GM12878 (cell line): ENCODE results near the gene FAM53B.

Experiments
- ATF3 ChIP-seq: IDR thresholded peaks from 2 replicates; pipeline ENCODE4 v1.6.1; 2011; ENCODE audit warnings: low read depth, mild to moderate bottlenecking, low read length, moderate library complexity, borderline replicate concordance; ENCODE audit errors: extremely low read depth
- CBX5 ChIP-seq: sonication (generic); IDR thresholded peaks from 2 replicates; pipeline ENCODE4 v1.6.1; 2016; ENCODE audit warnings: low read depth, moderate library complexity, mild to moderate bottlenecking, inconsistent platforms
- CTCF ChIP-seq, 3 experiments: IDR thresholded peaks in 2 of 3; conservative IDR thresholded peaks in 1 of 3; 2 replicates each; pipeline ENCODE4 v1.5.1; 2011; ENCODE audit warnings: low read depth in 3 of 3, low read length in 3 of 3, mild to moderate bottlenecking in 3 of 3, control low read depth in 2 of 3, moderate library complexity in 2 of 3, inconsistent platforms in 1 of 3, mixed read lengths in 1 of 3; ENCODE audit not compliant: control insufficient read depth in 2 of 3, insufficient read depth in 1 of 3; ENCODE audit errors: extremely low read depth in 1 of 3
- LARP7 ChIP-seq: fragments of 450-650 bp; IDR thresholded peaks from 2 replicates; pipeline ENCODE4 v1.6.1; 2017; ENCODE audit warnings: mild to moderate bottlenecking
- POLR2AphosphoS5 ChIP-seq: IDR thresholded peaks from 2 replicates; pipeline ENCODE4 v1.6.1; 2011; ENCODE audit warnings: mild to moderate bottlenecking, low read length, inconsistent platforms
- USF2 ChIP-seq: IDR thresholded peaks from 2 replicates; pipeline ENCODE4 v1.6.1; 2011; ENCODE audit warnings: low read depth, low read length, improper control_type of control experiment, borderline replicate concordance
- TF ChIP-seq, protein P1 (sequence below): IDR thresholded peaks from 2 replicates; pipeline ENCODE4 v1.6.1; 2012; ENCODE audit warnings: low read depth, low read length, improper control_type of control experiment

- TF ChIP-seq ATF3 (no peak), POLR2AphosphoS5 (no peak), CBX5 (no peak), LARP7 (no peak), CTCF (IDR thresholded peaks at IDR 0.05 in 2 of 3, conservative IDR thresholded peaks at IDR 0.05 in 1 of 3; ENCODE audit: control insufficient read depth in 2 of 3, extremely low read depth in 1 of 3, insufficient read depth in 1 of 3, low read depth in 3 of 3, low read length in 3 of 3) (no peak), USF2 (no peak)
- TF ChIP-seq, protein P1, sequence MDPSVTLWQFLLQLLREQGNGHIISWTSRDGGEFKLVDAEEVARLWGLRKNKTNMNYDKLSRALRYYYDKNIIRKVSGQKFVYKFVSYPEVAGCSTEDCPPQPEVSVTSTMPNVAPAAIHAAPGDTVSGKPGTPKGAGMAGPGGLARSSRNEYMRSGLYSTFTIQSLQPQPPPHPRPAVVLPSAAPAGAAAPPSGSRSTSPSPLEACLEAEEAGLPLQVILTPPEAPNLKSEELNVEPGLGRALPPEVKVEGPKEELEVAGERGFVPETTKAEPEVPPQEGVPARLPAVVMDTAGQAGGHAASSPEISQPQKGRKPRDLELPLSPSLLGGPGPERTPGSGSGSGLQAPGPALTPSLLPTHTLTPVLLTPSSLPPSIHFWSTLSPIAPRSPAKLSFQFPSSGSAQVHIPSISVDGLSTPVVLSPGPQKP, result no peak
Measured at GRCh38 chr10:124659380-124659779, 84.8 kb downstream of the FAM53B start.
